Upper lobe of right lung (tissue), 1 donor: ENCODE data around the gene ASB1. TPM values are rescaled to one million over a fixed set of nuclear protein-coding genes. Genes with fewer than 3 reads are reported as not detected.

Experiments
- ATAC-seq: fragments of 200-7000 bp; cut with Tn5 transposase; one replicate; pipeline ENCODE4 v1.9.1; 2020; ENCODE audit warnings: mild to moderate bottlenecking, moderate library complexity
- DNase-seq: peaks from one replicate; pipeline ENCODE4 v3.0.0-alpha.2; 2020
- H3K27ac ChIP-seq: fragments of 200-600 bp; one replicate; pipeline ENCODE4 v1.8.0; 2022
- H3K27me3 ChIP-seq: fragments of 200-600 bp; one replicate; pipeline ENCODE4 v1.8.0; 2022; ENCODE audit warnings: mild to moderate bottlenecking
- H3K36me3 ChIP-seq: fragments of 200-600 bp; one replicate; pipeline ENCODE4 v1.8.0; 2022
- H3K4me1 ChIP-seq: fragments of 200-600 bp; one replicate; pipeline ENCODE4 v1.8.0; 2022
- H3K4me3 ChIP-seq: fragments of 200-600 bp; one replicate; pipeline ENCODE4 v1.8.0; 2022; ENCODE audit warnings: mild to moderate bottlenecking
- H3K9me3 ChIP-seq: fragments of 200-600 bp; one replicate; pipeline ENCODE4 v1.8.0; 2022
- intact Hi-C: fragments of 100-400 bp; cut with DNase I; formaldehyde crosslinking; loops from one replicate; pipeline ENCODE4 v1.11.0; 2022
- long read RNA-seq: library from polyadenylated mRNA; unstranded; transcript quantifications from one replicate; pipeline ENCODE4 v2.0.0, GENCODE V29; 2021
- total RNA-seq: library from RNA; stranded (reverse); fragmentation: NEBNext Ultra II Directional; extraction: Animal tissue kit (Norgen Biotek cat#: 25700); gene quantifications from one replicate; pipeline ENCODE4 v1.2.1, GENCODE V29; 2021
- TF ChIP-seq, protein P1 (sequence below): fragments of 200-600 bp; IDR thresholded peaks from one replicate; pipeline ENCODE4 v1.8.0; 2022; ENCODE audit warnings: antibody characterized with exemption
- donor health status: DM: no; HTN: yes; CAD: no; lungs with severe emphysema.

The ASB1 gene, protein sequence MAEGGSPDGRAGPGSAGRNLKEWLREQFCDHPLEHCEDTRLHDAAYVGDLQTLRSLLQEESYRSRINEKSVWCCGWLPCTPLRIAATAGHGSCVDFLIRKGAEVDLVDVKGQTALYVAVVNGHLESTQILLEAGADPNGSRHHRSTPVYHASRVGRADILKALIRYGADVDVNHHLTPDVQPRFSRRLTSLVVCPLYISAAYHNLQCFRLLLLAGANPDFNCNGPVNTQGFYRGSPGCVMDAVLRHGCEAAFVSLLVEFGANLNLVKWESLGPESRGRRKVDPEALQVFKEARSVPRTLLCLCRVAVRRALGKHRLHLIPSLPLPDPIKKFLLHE
- total RNA-seq, result 26.6 TPM
- long read RNA-seq, full-length matches to known transcripts, result 10 of 20 reads
- long read RNA-seq, partial matches to known transcripts, result 1 of 20 reads
- long read RNA-seq, other reads (novel, unspliced or antisense), result 9 of 20 reads

DNA sequence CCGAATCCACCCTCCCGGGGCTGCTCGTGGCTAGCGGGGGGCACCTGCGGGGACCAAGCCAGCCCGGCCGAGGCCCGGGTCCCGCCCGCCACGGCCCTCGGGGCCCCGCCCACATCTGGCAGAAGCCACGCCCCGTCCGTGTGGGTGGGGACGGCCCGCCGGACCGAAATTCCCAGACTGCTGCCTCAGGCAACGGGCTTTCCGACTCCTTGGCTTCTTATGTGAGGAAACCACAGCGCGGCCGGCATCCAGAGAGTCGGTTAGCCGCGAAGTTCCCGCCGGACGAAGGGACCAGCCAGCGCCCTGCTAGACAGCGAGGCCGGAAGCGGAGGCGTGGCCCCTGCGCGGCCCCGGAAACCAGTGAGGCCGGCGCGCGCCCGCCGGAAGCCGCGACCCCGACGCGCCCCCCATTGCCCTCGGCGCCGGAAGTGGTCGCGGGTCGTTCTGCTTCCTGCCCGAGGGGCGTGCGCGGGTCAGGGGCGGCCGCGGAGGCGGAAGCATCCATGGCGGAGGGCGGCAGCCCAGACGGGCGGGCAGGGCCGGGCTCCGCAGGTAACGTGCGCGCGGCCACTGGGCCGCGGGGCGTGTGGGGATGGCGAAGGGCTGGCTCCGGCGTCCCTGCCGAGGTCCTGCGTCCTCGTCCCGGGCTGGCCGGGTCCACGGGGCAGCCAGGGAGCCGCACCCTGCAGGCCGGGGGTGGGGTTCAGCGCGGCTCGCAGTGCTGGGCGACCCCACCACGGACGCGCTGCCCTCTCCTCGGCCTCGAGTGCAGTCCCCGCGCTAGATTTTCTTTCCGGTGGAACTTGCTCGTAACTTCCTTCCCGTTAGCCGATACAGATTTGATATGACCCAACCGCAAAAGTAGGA lies at the start of gene ASB1:
TSS of gene ASB1 (plus strand) at position 360 of the 867 bp plus-strand sequence. CDS start at position 504, 144 bp downstream.
- no peaks in the 10 kb centered on the region for H3K36me3 ChIP-seq
- TF ChIP-seq, protein P1, sequence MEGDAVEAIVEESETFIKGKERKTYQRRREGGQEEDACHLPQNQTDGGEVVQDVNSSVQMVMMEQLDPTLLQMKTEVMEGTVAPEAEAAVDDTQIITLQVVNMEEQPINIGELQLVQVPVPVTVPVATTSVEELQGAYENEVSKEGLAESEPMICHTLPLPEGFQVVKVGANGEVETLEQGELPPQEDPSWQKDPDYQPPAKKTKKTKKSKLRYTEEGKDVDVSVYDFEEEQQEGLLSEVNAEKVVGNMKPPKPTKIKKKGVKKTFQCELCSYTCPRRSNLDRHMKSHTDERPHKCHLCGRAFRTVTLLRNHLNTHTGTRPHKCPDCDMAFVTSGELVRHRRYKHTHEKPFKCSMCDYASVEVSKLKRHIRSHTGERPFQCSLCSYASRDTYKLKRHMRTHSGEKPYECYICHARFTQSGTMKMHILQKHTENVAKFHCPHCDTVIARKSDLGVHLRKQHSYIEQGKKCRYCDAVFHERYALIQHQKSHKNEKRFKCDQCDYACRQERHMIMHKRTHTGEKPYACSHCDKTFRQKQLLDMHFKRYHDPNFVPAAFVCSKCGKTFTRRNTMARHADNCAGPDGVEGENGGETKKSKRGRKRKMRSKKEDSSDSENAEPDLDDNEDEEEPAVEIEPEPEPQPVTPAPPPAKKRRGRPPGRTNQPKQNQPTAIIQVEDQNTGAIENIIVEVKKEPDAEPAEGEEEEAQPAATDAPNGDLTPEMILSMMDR, result no peak
- peak within 1 kb of the TSS; percentile 93 for H3K4me3 ChIP-seq
- ATAC-seq (peak; percentile 90), DNase-seq (peak; percentile 89)
- intact Hi-C loops, result no loop called here
- H3K27ac ChIP-seq, result peak within 1 kb of the TSS; percentile 93
- H3K9me3 ChIP-seq, result no peaks in the 10 kb centered on the region
- H3K27me3 ChIP-seq, result no peaks in the 10 kb centered on the region
- peaks cover 21% of the 10 kb centered on the region for H3K4me1 ChIP-seq

DNA sequence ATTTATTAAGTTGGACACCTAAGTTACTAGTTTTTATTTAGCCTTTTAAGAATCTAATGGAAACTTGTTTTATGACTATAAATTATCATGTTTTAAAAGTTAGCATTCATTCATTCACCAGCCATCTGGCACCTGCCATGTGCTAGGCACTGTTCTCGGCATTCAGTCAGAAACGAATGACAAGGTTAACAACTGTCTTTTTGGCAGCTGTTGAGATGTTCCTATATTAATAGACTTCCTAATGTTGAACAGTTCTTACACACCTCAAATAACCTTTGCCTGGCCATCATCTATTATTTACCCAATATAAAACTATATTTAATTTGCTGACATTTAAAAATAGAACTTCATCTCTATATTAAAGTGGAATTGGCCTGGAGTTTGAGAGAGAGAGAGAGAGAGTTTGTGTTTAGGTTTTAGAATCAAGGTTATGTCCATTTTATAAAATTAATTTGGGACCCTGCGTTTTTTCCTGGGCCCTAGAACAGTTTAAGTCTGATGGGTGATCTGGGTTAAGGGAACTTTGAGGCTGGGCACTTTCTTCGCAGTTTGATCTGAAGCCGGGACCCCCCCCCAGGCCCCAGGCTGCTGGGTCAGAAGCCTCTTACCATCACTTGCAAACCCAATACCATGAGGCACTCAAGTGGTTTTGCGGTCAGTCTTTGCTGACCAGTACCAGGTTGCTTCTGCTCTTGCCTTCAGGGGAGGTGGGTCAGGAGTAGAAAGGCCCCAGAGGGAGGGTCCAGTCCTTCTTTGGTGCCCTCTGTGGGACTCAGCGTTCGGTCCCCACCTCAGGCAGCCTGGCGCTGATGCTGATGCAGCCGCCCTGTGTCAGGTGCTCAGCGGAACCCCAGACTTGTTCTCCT lies 48.3 kb upstream of the ASB1 start:
- intact Hi-C loops, result no loop called here
- DNase-seq (no peak), ATAC-seq (no peak)
- Histone ChIP-seq H3K9me3 (no peaks in the 10 kb centered on the region), H3K27ac (no peak overlapping the region), H3K27me3 (no peaks in the 10 kb centered on the region), H3K36me3 (no peaks in the 10 kb centered on the region), H3K4me1 (peaks cover 18% of the 10 kb centered on the region), H3K4me3 (no peak overlapping the region)
- TF ChIP-seq, protein P1, result no peak

DNA sequence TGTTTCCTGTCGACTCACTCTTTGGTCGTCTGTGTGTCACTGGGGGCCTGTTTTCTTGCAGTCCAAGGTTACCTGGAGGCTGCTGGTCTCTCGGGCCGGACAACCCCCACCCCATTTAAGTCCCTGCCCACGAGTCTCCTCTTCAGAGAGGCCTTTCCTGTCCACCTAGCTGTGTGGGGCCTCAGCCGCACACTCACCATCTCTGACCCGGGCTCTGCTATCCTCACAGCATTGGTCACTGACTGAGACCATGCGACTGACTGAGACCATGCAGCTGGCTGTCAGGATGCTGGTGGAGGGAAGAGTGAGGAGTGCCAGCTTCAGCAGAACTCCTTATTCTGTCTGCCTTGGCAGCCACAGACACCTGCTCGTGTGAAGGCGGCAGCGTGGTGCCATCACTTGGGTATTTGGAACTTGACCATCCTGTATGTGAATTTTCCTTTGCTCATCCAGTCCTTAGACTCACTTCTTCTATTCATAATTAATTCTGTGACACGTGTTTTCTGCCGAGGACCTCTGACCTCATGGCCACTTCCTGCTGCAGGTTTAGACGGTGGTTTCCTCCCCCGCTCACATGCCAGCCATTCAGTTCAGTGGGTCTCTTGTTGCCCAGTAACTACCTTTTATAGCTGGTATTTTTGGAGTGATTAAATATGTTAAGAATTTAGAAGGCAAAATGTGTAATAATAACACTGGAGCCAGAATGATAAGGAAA lies 47.5 kb upstream of the ASB1 start:
- Histone ChIP-seq H3K9me3 (no peaks in the 10 kb centered on the region), H3K27me3 (no peaks in the 10 kb centered on the region), H3K4me3 (no peak overlapping the region), H3K36me3 (no peaks in the 10 kb centered on the region), H3K4me1 (peaks cover 18% of the 10 kb centered on the region), H3K27ac (no peak overlapping the region)
- TF ChIP-seq, protein P1, result no peak
- ATAC-seq (peak; percentile 55), DNase-seq (no peak)
- intact Hi-C loops, result no loop called here

DNA sequence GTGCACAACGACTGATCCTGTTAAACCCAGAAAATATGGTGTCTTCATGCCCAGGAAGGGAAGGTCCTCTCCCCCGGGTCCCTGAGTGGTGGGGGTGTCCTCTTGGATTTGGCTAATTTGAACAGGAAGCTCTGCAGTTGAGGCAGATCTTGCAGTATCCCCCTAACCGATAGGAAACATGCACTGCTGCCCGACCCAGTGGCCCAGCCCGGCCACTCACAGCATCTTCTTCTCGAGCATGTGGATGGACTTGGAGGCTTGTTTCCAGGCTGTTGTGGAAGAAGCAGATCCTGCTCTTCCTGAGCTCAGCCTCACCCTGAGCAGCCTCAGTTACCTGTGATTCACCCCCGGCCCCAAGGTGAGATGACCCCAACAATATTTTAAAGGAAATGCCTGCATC lies 46.4 kb upstream of the ASB1 start:
- Histone ChIP-seq H3K4me1 (peaks cover 18% of the 10 kb centered on the region), H3K36me3 (no peaks in the 10 kb centered on the region), H3K4me3 (no peak overlapping the region), H3K27ac (no peak overlapping the region), H3K9me3 (no peaks in the 10 kb centered on the region), H3K27me3 (no peaks in the 10 kb centered on the region)
- intact Hi-C loops, result no loop called here
- ATAC-seq (no peak), DNase-seq (no peak)
- TF ChIP-seq, protein P1, result no peak

DNA sequence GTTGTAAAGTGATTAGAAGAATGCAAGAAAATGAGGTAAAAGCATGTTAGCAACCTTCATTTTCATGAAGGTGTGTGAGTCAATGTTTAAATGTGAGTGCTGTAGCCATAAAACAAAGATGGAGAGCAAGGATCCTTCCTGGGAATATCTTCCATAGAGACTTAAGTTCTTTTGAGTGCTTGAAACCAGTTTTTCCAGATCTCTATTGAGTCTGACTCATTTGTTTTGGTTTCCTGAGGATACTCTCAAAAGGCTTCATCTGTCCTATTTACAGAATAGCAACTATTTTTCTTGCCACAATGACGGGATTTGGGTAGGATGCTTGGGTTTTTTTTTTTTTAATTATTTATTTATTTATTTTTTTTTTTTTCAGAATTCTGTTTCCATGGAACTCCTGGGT lies 45.9 kb upstream of the ASB1 start:
- H3K36me3 ChIP-seq, result no peaks in the 10 kb centered on the region

More for the DNA sequence above, 45.9 kb upstream of the ASB1 start:
- DNase-seq (no peak), ATAC-seq (no peak)
- peaks cover 18% of the 10 kb centered on the region for H3K4me1 ChIP-seq
- H3K4me3 ChIP-seq, result no peak overlapping the region
- intact Hi-C loops, result no loop called here
- TF ChIP-seq, protein P1, result no peak
- H3K27ac ChIP-seq, result no peak overlapping the region
- no peaks in the 10 kb centered on the region for H3K9me3 ChIP-seq
- no peaks in the 10 kb centered on the region for H3K27me3 ChIP-seq
